NCI-H1092 (cell line): ENCODE data around the gene SNX21.
"Not testable (repeated sequence)": the region's sequence is repeated elsewhere in the genome, so short reads cannot be mapped to it uniquely, and the experiment has no call there.

Experiments used
- DNase-seq: peaks from one replicate; lab custom pipeline; 2025; lab: John Stamatoyannopoulos, UW

The SNX21 gene

DNA sequence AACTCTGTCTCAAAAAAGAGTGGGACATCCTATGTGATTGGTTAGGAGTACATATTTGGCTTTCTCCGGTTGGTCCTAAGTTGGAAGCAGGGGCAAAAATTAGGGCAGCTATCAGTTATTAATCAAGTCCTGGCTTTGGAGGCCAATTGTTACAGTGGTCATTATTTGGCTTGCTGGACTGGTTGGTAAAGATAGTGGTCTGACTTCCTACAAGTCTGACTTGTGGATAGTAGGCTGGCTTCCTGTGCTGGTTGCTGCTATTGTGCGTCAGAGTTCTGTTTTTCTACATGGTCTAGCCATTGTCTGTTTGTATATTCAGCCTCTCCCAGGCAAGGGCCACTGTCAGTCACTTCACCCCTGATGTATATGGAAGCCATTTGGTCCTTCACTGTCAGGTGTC lies 16.6 kb downstream of the SNX21 start:
- no peak for DNase-seq

DNA sequence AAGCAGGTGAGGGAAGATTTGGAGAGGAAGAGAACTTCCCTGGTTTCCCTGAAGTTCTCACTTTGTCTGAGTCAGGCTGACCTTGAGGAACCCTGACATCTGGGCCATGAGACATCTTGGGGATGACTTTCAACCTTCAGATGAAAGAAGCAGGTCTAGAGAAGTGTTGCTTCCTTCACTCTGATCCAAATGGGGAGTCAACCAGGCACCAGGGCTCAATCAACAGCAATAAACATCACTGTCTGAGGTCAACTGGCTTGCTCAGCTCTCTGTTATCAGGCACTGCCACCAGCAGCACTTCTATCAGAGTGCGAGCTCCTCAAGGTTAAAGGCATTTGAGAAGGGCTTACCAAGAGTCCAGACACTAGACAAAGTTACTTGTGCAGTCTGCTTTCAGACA lies 17.3 kb downstream of the SNX21 start:
- DNase-seq: no peak

DNA sequence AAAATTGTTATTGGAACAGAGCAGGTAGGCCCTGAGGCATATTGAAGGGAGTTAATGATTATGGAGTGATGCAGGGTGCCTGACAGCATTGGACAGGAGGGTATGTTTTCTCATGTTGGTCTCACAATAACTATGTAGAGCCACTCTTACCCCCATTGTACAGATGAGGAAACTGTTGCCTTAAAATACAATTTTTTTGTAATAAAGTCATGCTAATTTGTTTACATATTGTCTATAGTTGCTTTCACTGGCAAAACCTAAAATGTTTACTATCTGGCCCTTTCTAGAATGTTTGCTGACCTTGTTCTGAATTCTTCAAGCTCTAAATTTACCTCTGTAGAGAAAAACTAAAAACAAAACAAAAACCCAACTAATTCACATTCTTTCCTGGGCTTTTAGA lies 17.9 kb downstream of the SNX21 start:
- no peak for DNase-seq

DNA sequence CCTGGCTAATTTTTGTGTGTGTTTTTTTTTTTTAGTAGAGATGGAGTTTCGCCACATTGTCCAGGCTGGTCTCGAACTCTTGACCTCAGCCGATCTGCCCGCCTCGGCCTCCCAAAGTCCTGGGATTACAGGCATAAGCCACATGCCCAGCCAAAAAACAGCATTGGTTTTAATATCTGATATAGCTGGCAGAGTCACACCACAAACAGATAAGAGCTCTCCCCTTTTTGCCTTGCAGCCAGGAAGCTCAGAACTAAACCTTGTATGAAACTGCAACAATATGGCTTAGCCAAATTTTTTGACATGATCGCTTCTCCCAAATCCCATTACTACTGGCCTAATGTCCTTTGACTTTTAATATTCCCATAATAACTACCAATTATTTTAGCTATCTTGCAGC lies 18.7 kb downstream of the SNX21 start:
- no peak for DNase-seq

DNA sequence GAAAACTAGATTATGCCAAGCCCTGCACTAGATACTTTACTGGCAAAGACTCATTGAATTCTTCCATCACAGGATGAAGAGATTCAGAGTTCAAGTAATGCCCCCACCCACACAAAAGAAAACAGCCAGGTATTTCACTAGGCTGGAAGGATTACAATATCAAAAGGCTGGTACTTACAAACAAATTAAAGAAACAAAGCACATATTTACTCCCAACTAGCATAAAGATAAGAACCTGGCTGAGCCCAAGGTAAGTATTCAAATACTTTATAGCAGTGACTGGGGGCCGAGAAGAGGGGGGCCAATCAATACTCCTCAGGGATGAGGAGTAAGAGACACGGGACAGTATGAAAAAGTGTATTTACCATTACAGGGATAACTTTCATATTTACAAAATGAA lies 19.9 kb downstream of the SNX21 start:
- no peak for DNase-seq

DNA sequence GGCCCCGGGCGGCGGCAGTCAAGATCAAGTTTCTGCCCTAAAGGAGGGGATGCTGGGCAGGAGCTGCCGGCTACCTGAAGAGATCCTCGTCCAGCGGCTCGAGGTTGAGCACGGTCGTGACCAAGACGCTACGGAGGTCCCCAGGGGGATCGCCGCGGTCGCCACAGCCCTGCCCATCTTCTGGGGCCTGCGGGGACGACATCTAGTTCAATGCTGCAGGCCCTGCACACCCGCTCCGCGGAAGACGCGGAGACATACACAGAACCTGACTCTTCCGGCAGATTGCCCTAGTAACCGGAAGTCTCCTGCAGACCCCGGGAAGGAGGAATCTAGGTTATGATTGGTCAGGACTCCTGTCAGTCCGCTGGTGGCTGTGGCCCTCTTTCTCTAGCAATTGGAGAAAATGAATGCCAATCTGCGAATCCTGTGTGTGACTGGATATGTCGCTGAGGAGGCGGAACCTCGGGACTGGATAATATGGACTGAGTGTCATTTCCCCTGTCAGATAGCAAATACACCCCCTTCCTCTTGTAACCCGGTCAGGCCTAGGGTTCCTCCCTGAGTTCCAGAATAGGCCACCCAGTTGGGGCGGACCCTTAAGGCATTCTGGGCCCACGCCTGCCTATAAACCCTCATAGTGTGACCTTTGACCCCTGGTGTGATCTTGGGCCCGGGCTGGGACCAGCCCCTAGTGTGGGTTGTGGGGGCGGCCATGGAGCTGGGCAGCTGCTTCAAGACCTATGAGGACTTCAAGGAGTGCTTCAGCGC lies 23.7 kb downstream of the SNX21 start, which contains the start of the genes ACOT8 and ZSWIM3:
Gene ACOT8 (minus strand): TSS at position 279 of the 768 bp plus-strand sequence. CDS start 77 bp downstream, at position 202.
Gene ZSWIM3 (plus strand): TSS at position 501 of the 768 bp plus-strand sequence. CDS start 212 bp downstream, at position 713.
- peak; percentile 100 for DNase-seq

DNA sequence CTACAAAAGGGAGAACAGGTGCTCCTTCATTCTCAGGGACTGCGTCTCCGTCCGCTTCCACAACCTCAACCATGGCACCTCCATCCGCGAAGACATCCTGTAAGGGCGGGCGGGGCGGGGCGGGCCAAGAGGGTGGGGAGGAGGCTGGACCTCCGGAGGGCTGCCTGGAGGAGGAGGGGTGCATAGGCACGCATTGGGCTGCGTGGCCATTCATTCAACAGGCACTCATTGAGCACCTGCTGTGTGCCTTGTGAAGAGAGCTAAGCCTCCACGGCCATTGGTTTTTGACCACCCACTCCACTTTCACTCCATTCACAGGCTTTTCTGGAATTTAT lies 24.2 kb downstream of the SNX21 start:
- DNase-seq: no peak

DNA sequence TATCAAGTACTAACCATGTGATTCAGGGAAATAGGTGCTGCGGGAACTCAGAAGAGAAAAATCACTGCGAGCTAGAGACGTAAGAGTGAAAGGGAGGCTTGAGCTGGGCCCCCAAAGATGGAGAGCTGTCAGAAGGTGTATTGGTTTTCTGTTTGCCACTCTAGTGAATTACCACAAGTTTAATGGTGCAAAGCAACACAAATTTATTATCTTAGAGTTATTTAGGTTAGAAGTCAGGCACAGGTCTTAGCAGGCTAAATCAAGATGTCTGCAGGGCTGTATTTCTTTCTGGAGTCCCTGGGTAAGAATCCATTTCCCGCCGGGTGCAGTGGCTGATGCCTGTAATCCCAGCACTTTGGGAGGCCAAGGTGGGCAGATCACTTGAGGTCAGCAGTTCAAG lies 26.3 kb downstream of the SNX21 start:
- no peak for DNase-seq

DNA sequence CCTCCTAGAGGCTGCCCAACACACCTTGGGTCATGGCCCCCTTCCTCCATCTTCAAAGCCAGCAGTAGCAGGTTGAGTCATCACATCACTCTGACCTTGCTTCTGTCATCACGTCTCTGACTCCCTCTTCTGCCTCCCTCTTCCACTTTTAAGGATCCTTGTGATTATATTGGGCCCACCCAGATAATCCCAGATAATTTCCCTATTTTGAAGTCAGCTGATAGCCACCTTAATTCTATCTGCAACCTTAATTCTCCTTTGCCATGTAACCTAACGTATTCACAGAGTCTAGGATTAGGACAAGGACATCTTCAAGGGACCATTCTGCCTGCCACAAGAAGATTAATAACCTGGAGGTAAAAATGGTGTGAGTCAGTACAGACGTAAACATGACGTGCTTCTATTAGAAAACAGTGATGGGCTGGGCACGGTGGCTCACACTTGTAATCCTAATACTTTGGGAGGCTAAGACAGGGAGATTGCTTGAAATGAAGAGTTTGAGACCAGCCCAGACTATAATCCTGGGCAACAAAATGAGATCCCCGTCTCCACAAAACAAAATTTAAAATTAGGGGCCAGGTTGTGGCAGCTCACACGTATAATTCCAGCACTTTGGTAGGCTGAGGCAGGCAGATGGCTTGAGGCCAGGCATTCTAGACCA lies 27.1 kb downstream of the SNX21 start:
- DNase-seq: no peak

GRCh38 chr20:45861221-45862075 lies 27.8 kb downstream of the SNX21 start:
- peak; percentile 14 for DNase-seq

GRCh38 chr20:45863543-45864470 lies 30.2 kb downstream of the SNX21 start:
- DNase-seq: no peak

- no peak for DNase-seq
Measured at GRCh38 chr20:45866454-45866853, 32.9 kb downstream of the SNX21 start.

DNA sequence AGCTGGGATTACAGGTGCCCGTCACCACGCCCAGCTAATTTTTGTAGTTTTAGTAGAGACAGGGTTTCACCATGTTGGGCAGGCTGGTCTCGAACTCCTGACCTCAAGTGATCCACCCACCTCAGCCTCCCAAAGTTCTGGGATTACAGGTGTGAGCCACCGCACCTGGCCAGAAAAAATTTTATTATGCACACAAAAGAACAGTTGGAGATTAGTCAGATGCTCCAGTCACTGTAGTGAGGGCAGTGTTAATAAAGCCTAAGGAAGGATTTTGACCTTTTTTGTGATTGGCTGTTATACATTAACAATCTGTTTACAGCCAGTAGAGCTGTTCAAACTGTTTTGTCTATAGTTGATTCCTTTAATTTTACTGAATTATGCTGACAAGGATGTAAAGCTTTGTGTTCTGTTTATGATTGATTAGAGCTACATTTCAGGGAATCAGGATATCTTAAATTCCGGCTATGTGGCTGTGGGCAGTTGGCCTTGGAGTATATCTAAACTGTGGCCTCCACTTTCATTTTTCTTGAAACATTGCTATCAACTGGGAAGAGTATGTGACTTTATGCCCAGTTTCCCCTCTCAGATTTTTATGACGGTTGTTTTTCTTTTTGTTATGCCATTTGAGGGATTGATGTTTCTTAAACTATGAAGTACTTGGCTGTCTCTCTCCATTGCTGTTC lies 33.7 kb downstream of the SNX21 start:
- no peak for DNase-seq

DNA sequence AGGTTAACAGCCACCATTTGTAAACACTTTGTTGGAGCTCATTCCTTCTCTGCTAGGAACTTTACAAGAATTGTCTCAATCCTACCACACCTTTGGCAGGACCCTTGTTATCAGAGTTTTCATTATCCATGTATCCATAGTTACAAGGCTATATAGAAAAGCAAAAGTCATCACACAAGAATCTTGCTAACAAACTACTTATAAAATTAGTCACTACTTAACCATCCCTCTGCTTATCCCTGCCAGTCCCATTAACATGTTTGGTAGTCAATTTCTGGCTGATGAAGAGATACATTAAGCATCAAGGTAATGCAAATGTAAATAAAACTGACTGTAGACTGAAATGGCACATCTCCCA lies 34.2 kb downstream of the SNX21 start:
- no peak for DNase-seq

DNA sequence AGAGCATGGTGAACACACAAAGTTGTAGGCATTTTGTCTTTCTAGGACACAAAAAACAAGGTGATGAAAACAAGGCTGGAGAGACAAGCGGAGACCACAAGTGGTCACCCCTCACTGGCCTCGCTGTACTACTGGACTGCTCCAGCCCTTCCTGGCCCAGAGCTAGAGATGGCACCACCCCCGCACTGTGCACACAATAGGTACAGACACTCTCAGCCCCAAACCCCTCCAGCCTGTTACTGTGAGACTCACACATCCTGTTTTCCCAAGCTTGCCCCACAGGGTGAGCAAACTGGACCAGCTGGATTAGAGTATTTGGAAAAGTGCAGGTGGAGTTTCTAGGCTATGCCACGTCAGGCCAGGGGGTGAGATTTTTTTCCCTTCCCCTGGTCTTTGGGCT lies 39.0 kb downstream of the SNX21 start:
- no peak for DNase-seq

- DNase-seq: no peak
Measured at GRCh38 chr20:45873409-45874103, 40.0 kb downstream of the SNX21 start.

DNA sequence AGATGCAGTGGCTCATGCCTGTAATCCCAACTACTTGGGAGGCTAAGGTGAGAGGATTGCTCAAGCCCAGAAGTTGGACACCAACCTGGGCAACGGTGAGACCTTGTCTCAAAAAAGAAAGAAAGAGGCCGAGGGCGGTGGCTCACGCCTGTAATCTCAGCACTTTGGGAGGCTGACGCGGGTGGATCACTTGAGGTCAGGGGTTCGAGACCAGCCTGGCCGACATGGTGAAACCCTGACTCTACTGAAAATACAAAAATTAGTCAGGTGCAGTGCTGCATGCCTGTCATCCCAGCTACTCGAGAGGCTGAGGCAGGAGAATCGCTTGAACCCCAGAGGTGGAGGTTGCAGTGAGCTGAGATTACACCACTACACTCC lies 40.5 kb downstream of the SNX21 start:
- not testable (repeated sequence) for DNase-seq

DNA sequence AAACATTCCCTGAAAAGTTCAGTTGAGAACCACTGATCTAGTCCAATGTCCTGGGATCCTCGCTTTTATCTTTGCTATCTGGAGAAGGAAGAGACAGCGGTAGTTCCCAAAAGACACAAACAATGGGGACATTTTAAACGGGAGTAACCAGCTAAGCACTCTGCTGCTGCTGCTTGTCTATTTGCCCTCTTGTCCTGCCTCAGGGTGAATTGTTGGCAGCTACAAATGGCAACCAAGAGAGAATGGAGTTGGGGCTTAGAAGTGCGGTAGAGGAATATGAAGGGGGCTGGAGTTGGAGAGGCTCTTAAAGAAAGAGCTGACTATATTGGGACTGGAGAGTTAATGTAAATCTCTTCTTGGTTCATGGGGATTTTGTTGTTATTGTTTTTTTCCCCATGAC lies 41.0 kb downstream of the SNX21 start:
- DNase-seq: no peak

GRCh38 chr20:45878076-45878761 lies 44.6 kb downstream of the SNX21 start:
- no peak for DNase-seq
